ENCODE results near the gene E2F4.

DNA sequence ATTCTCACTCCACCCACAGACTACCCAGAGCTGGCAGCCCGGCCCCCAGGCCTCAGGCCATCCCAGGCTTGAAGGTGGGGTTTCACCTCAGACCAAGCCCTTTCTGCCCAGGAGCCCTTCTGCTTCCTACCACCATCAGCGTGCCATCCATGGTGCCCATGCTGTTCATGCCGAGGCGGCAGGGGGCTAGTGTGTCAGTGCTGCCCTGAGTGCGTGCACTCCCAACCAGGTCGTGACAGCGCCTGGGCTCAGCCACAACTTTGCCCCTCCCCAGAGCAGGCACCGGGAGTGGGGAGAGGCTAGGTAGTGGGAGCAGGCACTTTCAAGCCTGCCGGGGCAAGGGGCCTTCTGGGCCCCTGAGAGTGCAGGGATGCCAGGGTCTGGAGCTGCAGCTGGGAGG is 49.6 kb upstream of the E2F4 start:
- TF ChIP-seq, protein P1, sequence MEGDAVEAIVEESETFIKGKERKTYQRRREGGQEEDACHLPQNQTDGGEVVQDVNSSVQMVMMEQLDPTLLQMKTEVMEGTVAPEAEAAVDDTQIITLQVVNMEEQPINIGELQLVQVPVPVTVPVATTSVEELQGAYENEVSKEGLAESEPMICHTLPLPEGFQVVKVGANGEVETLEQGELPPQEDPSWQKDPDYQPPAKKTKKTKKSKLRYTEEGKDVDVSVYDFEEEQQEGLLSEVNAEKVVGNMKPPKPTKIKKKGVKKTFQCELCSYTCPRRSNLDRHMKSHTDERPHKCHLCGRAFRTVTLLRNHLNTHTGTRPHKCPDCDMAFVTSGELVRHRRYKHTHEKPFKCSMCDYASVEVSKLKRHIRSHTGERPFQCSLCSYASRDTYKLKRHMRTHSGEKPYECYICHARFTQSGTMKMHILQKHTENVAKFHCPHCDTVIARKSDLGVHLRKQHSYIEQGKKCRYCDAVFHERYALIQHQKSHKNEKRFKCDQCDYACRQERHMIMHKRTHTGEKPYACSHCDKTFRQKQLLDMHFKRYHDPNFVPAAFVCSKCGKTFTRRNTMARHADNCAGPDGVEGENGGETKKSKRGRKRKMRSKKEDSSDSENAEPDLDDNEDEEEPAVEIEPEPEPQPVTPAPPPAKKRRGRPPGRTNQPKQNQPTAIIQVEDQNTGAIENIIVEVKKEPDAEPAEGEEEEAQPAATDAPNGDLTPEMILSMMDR (IDR thresholded peaks at IDR 0.05): no peak
- TF ChIP-seq POLR2A (IDR thresholded peaks at IDR 0.05) (no peak), POLR2AphosphoS5 (IDR thresholded peaks at IDR 0.05) (no peak)
